Lower leg skin (tissue), 4 donors: ENCODE measurements around the gene PLPP4. TPM values are rescaled to one million over a fixed set of nuclear protein-coding genes. Genes with fewer than 3 reads are reported as not detected.

ENCODE experiments used
- DNase-seq, 2 donors: peaks; one replicate each; pipeline ENCODE4 v3.0.0-alpha.2; 2019; ENCODE audit warnings: low spot score in 2 of 2
- H3K4me3 ChIP-seq: fragments of 200-600 bp; sonication (generic); 2 replicates; pipeline ENCODE4 v1.5.1; 2017; ENCODE audit warnings: mild to moderate bottlenecking, low read depth; ENCODE audit not compliant: poor library complexity, severe bottlenecking
- POLR2A ChIP-seq, 2 donors: fragments of 450-650 bp; IDR thresholded peaks; one replicate each; pipeline ENCODE4 v1.6.1; 2016 to 2017; ENCODE audit warnings: antibody characterized with exemption in 2 of 2, mild to moderate bottlenecking in 1 of 2, moderate library complexity in 1 of 2
- WGBS, 2 donors: methylation state at CpG; one replicate each; pipeline ENCODE4 v1.1.5; 2018; 5-methylcytosine and 5-hydroxymethylcytosine counted together
- intact Hi-C: fragments of 100-400 bp; cut with DNase I; formaldehyde crosslinking; loops from one replicate; pipeline ENCODE4 v1.15.0; 2023; ENCODE audit warnings: low total_unique reads
- total RNA-seq, 4 donors: library from RNA; depleted of rRNA; stranded (reverse); fragments of >200 nt; gene quantifications; one replicate each; pipeline ENCODE4 v1.1.0, GENCODE V29; 2016
- TF ChIP-seq, protein P1 (sequence below), 3 donors: fragments of 450-650 bp; IDR thresholded peaks; one replicate each; pipeline ENCODE4 v1.5.1; 2016; ENCODE audit warnings: antibody characterized with exemption in 3 of 3, mild to moderate bottlenecking in 3 of 3, moderate library complexity in 2 of 3

Gene PLPP4
- total RNA-seq, 4 donors from 2014 or later: 0.29 to 0.42 TPM; not detected in 2

GRCh38 chr10:120451968-120452367, 5.1 kb upstream of the PLPP4 start:
- TF ChIP-seq, protein P1, sequence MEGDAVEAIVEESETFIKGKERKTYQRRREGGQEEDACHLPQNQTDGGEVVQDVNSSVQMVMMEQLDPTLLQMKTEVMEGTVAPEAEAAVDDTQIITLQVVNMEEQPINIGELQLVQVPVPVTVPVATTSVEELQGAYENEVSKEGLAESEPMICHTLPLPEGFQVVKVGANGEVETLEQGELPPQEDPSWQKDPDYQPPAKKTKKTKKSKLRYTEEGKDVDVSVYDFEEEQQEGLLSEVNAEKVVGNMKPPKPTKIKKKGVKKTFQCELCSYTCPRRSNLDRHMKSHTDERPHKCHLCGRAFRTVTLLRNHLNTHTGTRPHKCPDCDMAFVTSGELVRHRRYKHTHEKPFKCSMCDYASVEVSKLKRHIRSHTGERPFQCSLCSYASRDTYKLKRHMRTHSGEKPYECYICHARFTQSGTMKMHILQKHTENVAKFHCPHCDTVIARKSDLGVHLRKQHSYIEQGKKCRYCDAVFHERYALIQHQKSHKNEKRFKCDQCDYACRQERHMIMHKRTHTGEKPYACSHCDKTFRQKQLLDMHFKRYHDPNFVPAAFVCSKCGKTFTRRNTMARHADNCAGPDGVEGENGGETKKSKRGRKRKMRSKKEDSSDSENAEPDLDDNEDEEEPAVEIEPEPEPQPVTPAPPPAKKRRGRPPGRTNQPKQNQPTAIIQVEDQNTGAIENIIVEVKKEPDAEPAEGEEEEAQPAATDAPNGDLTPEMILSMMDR (IDR thresholded peaks at IDR 0.05): no peak
- no peak for TF ChIP-seq POLR2A (IDR thresholded peaks at IDR 0.05)
- no peak for DNase-seq
- no peak overlapping the region for H3K4me3 ChIP-seq
- 51 to 57% methylated on average over 3 of the region's 3 CpGs for WGBS, 2 donors
- intact Hi-C loops: no loop called here

- no peak for DNase-seq
- 72 to 90% methylated on average over 1 of the region's 1 CpG for WGBS, 2 donors
- TF ChIP-seq, protein P1 (IDR thresholded peaks at IDR 0.05): no peak
- TF ChIP-seq POLR2A (IDR thresholded peaks at IDR 0.05): no peak
- no peak overlapping the region for H3K4me3 ChIP-seq
- intact Hi-C loops: no loop called here
Observed at GRCh38 chr10:120453319-120453718, 3.7 kb upstream of the PLPP4 start.

- intact Hi-C loops: no loop called here
- H3K4me3 ChIP-seq: no peak overlapping the region
- WGBS, 2 donors: 86 to 90% methylated on average over 3 of the region's 3 CpGs
- no peak for TF ChIP-seq POLR2A (IDR thresholded peaks at IDR 0.05)
- TF ChIP-seq, protein P1 (IDR thresholded peaks at IDR 0.05): no peak
- no peak for DNase-seq
Observed at GRCh38 chr10:120453886-120454285, 3.1 kb upstream of the PLPP4 start.

GRCh38 chr10:120455004-120455403, 2.0 kb upstream of the PLPP4 start:
- 69 to 71% methylated on average over 7 of the region's 7 CpGs for WGBS, 2 donors
- no peak for DNase-seq
- no peak overlapping the region for H3K4me3 ChIP-seq
- intact Hi-C loops: no loop called here
- TF ChIP-seq POLR2A (IDR thresholded peaks at IDR 0.05): no peak
- TF ChIP-seq, protein P1 (IDR thresholded peaks at IDR 0.05): no peak

DNA sequence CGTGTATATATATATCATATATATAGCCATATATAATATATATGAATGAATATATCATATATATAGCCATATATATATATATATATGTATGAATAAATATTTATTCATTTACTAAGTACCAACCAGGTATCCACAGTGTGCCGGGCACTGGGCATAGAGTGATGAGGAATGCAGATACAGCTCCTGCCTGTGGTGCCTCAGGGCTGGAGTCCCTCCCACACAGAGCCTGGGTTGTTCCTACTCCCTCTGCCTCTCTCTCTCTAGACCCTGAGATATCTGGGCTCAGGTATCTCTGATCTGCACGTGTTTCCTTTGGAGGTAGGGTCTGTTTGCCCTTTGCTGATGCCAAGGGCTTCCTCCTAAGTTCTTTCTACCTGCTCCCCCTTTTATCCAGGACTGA, 1.4 kb upstream of the PLPP4 start:
- intact Hi-C loops: no loop called here
- H3K4me3 ChIP-seq: no peak overlapping the region
- TF ChIP-seq POLR2A (IDR thresholded peaks at IDR 0.05): no peak
- TF ChIP-seq, protein P1 (IDR thresholded peaks at IDR 0.05): no peak
- 49 to 54% methylated on average over 3 of the region's 3 CpGs for WGBS, 2 donors
- no peak for DNase-seq

DNA sequence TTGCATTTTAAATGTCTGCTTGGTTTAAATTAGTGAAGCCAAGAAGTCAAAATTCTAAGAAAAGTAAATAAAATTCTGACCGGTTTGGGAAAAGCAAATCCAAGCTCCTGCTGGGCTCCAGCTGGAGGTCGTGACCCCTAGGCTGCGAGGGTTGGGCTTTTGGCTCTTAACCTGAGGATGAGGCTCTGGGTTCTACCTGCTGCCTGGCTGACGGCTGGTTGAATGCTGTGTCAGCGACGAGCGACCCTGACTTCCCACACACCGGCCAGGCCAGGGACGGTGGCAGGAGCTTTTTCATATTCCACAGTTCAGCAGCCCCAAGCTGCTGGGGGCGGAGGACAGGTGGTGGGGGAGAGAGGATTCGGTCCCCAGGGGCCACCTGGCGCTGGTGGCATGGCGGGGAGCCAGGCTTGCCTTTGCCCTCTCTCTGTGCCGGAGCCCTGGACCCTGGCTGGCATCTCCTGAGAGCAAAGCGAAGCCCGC, 843 bp upstream of the PLPP4 start:
- intact Hi-C loops: no loop called here
- 13 to 24% methylated on average over 16 of the region's 16 CpGs for whole genome bisulfite sequencing, 2 donors
- TF ChIP-seq, protein P1 (IDR thresholded peaks at IDR 0.05): no peak
- no peak for TF ChIP-seq POLR2A (IDR thresholded peaks at IDR 0.05)
- H3K4me3 ChIP-seq: no peak overlapping the region
- DNase-seq: no peak
